Measurements from ENCODE around the gene RDH5.

RDH5 gene

DNA sequence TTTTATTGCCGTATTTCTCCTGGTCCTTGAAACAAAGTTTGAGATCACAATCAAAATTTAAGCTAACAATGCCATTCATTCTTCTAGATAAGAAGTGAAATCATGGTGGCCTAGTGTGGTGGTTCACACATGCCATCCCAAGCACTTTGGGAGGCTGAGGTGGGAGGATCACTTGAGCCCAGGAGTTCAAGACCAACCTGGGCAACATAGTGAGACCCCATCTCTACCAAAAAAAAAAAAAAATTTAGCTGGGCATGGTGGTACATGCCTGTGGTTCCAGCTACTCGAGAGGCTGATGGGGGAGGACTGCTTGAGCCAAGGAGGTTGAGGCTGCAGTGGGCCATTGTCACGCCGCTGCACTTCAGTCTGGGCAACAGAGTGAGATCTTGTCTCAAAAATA, 47.0 kb downstream of the RDH5 start:
- DNase-seq: no peak
- in situ Hi-C loops (cut with MboI; ENCODE audit: low pct_unique_long_range_greater_than_20kb, low sequenced_read_pairs): no loop called here

GRCh38 chr12:55771736-55772135, 51.5 kb downstream of the RDH5 start:
- in situ Hi-C loops (cut with MboI; ENCODE audit: low pct_unique_long_range_greater_than_20kb, low sequenced_read_pairs): no loop called here
- no peak for DNase-seq

Measured in KBM-7 (cell line).